ENCODE data around the gene GALNT10. TPM values are rescaled to one million over a fixed set of nuclear protein-coding genes. Genes with fewer than 3 reads are reported as not detected.
"Not testable (repeated sequence)": the region's sequence is repeated elsewhere in the genome, so short reads cannot be mapped to it uniquely, and the experiment has no call there.

GALNT10 gene
- total RNA-seq, 1 experiment from 2014 or later = 27.8 TPM

DNA sequence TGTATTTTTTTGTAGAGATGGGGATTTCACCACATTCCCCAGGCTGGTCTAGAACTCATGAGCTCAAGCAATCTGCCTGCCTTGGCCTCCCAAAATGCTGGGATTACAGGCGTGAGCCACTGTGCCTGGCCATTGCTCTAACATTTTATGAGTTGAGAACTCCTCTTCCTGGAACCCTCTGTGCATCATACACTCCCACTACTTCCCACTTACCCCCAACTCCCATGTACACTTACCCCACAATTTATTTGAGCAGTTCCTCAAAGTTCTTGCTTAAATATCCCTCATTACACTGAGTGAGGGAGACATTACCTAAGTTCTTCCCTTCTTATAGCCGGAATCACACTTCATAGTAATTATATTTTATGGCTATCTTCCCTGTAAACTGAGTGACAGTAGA is 42.9 kb upstream of the GALNT10 start:
- no peak for DNase-seq (ENCODE audit: low read depth, low spot score)
- H3K4me1 ChIP-seq (ENCODE audit: control insufficient read depth in 1 of 2, insufficient read depth in 2 of 2, low read length in 2 of 2) = no peaks in the 10 kb centered on the region
- ChIA-PET CTCF (interaction anchor here (1.1 kb wide), 1 partner anchor 9 kb away, joined by 3 read pairs; no protein-coding TSS in a partner anchor), RAD21 (ENCODE audit: low non-redundant PET in 1 of 2, low total read pairs in 2 of 2, uncharacterized antibody in 2 of 2, unreplicated experiment in 2 of 2) (no interaction called here), POLR2A (no interaction called here)
- no peaks in the 10 kb centered on the region for H3K79me2 ChIP-seq (ENCODE audit: insufficient read depth, low read length)
- H4K20me1 ChIP-seq (ENCODE audit: insufficient read depth) = no peaks in the 10 kb centered on the region
- H3K27ac ChIP-seq (ENCODE audit: low read depth, low read length) = no peak overlapping the region
- no peak for ATAC-seq
- H3K9me3 ChIP-seq (ENCODE audit: control insufficient read depth in 1 of 2, insufficient read depth in 1 of 2, low read depth in 1 of 2, low read length in 2 of 2) = no peaks in the 10 kb centered on the region
- H3K27me3 ChIP-seq (ENCODE audit: insufficient read depth, low read length) = peaks cover 7% of the 10 kb centered on the region; the same call in 1 of the 2 replicates
- H3K4me3 ChIP-seq (replicated peaks in 1 of 2; ENCODE audit: low read depth in 1 of 2, low read length in 2 of 2) = no peak overlapping the region
- H2AFZ ChIP-seq (ENCODE audit: low read depth, low read length, poor library complexity, severe bottlenecking) = no peak overlapping the region
- no peak overlapping the region for H3K9ac ChIP-seq (ENCODE audit: low read length)
- no TSS peak for BruUV-seq (replicated peaks)
- H3K36me3 ChIP-seq (ENCODE audit: control insufficient read depth in 1 of 2, insufficient read depth in 2 of 2, low read length in 2 of 2) = no peaks in the 10 kb centered on the region
- intact Hi-C loops (cut with micrococcal nuclease) = no loop called here
- TF ChIP-seq FOSL1 (IDR thresholded peaks at IDR 0.05; ENCODE audit: low read depth) (no peak), SIN3A (IDR thresholded peaks at IDR 0.05; ENCODE audit: low read depth) (no peak), RAD21 (IDR thresholded peaks at IDR 0.05; ENCODE audit: low read depth) (no peak), SRF (IDR thresholded peaks at IDR 0.05; ENCODE audit: low read depth) (no peak), ELF1 (IDR thresholded peaks at IDR 0.05; ENCODE audit: borderline replicate concordance, low read depth) (no peak), EZH2phosphoT487 (IDR thresholded peaks at IDR 0.05; ENCODE audit: borderline replicate concordance) (no peak), ZFX (IDR thresholded peaks at IDR 0.05) (no peak), SP1 (IDR thresholded peaks at IDR 0.05; ENCODE audit: low read depth) (no peak), JUND (IDR thresholded peaks at IDR 0.05) (no peak), EZH2 (IDR thresholded peaks at IDR 0.05) (no peak), ZNF274 (IDR thresholded peaks at IDR 0.05; ENCODE audit: low read depth, low read length) (no peak), CBX3 (IDR thresholded peaks at IDR 0.05; ENCODE audit: low read depth) (no peak), TCF7L2 (IDR thresholded peaks at IDR 0.05; ENCODE audit: borderline replicate concordance, extremely low read depth, insufficient read depth, insufficient read length) (no peak), POLR2AphosphoS5 (IDR thresholded peaks at IDR 0.05; ENCODE audit: low read depth, low read length) (no peak)
- TF ChIP-seq, protein P1, sequence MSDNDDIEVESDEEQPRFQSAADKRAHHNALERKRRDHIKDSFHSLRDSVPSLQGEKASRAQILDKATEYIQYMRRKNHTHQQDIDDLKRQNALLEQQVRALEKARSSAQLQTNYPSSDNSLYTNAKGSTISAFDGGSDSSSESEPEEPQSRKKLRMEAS (IDR thresholded peaks at IDR 0.05) = no peak
- TF ChIP-seq, protein P2, sequence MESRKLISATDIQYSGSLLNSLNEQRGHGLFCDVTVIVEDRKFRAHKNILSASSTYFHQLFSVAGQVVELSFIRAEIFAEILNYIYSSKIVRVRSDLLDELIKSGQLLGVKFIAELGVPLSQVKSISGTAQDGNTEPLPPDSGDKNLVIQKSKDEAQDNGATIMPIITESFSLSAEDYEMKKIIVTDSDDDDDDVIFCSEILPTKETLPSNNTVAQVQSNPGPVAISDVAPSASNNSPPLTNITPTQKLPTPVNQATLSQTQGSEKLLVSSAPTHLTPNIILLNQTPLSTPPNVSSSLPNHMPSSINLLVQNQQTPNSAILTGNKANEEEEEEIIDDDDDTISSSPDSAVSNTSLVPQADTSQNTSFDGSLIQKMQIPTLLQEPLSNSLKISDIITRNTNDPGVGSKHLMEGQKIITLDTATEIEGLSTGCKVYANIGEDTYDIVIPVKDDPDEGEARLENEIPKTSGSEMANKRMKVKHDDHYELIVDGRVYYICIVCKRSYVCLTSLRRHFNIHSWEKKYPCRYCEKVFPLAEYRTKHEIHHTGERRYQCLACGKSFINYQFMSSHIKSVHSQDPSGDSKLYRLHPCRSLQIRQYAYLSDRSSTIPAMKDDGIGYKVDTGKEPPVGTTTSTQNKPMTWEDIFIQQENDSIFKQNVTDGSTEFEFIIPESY (IDR thresholded peaks at IDR 0.05; ENCODE audit: extremely low read depth, insufficient replicate concordance, low read length) = no peak
- TF ChIP-seq, protein P3, sequence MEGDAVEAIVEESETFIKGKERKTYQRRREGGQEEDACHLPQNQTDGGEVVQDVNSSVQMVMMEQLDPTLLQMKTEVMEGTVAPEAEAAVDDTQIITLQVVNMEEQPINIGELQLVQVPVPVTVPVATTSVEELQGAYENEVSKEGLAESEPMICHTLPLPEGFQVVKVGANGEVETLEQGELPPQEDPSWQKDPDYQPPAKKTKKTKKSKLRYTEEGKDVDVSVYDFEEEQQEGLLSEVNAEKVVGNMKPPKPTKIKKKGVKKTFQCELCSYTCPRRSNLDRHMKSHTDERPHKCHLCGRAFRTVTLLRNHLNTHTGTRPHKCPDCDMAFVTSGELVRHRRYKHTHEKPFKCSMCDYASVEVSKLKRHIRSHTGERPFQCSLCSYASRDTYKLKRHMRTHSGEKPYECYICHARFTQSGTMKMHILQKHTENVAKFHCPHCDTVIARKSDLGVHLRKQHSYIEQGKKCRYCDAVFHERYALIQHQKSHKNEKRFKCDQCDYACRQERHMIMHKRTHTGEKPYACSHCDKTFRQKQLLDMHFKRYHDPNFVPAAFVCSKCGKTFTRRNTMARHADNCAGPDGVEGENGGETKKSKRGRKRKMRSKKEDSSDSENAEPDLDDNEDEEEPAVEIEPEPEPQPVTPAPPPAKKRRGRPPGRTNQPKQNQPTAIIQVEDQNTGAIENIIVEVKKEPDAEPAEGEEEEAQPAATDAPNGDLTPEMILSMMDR (IDR thresholded peaks at IDR 0.05 in 2 of 3, conservative IDR thresholded peaks at IDR 0.05 in 1 of 3; ENCODE audit: borderline replicate concordance in 1 of 3, insufficient read depth in 1 of 3, low read depth in 2 of 3, low read length in 2 of 3) = no peak
- H3K4me2 ChIP-seq (ENCODE audit: low read length) = no peak overlapping the region
- no peaks in the 10 kb centered on the region for H3K9me2 ChIP-seq (ENCODE audit: insufficient read depth)

DNA sequence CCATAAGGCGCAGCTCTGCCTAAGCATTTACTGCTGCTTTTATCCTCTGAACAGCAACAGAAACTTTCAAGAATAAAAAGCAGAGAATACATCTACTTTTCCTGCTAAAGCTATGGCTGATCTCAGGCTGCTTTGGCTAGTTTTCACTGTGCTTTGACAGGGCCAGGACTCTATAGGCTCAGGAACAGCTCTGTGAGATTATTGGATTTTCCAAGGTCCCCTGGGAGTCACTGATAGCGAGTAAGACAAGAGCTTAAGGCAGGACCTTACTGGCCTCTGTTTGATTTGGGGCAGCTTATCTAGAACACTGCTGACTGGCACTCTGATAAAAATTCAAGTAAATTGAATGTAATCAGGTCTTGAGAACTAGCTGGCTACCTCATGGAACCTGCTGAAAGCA is 40.1 kb upstream of the GALNT10 start:
- H3K27ac ChIP-seq (ENCODE audit: low read depth, low read length); RAD21 ChIA-PET (ENCODE audit: low non-redundant PET in 1 of 2, low total read pairs in 2 of 2, uncharacterized antibody in 2 of 2, unreplicated experiment in 2 of 2); H3K4me2 ChIP-seq (ENCODE audit: low read length); H3K9me2 ChIP-seq (ENCODE audit: insufficient read depth); H3K27me3 ChIP-seq (ENCODE audit: insufficient read depth, low read length); H3K79me2 ChIP-seq (ENCODE audit: insufficient read depth, low read length); CTCF ChIA-PET; H3K9ac ChIP-seq (ENCODE audit: low read length); H4K20me1 ChIP-seq (ENCODE audit: insufficient read depth); BruUV-seq (replicated peaks); H3K9me3 ChIP-seq (ENCODE audit: control insufficient read depth in 1 of 2, insufficient read depth in 1 of 2, low read depth in 1 of 2, low read length in 2 of 2); H3K36me3 ChIP-seq (ENCODE audit: control insufficient read depth in 1 of 2, insufficient read depth in 2 of 2, low read length in 2 of 2); ATAC-seq; intact Hi-C loops (cut with micrococcal nuclease); H3K4me3 ChIP-seq (replicated peaks in 1 of 2; ENCODE audit: low read depth in 1 of 2, low read length in 2 of 2); H2AFZ ChIP-seq (ENCODE audit: low read depth, low read length, poor library complexity, severe bottlenecking); POLR2A ChIA-PET; H3K4me1 ChIP-seq (ENCODE audit: control insufficient read depth in 1 of 2, insufficient read depth in 2 of 2, low read length in 2 of 2); DNase-seq (ENCODE audit: low read depth, low spot score): not testable (repeated sequence)

Data from HCT116 (cell line).